Thoracic aorta endothelial cell (primary cell): ENCODE results near the gene GLDC. TPM values are rescaled to one million over a fixed set of nuclear protein-coding genes. Genes with fewer than 3 reads are reported as not detected.

Experiments used
- small RNA-seq: library from RNA; depleted of rRNA; stranded (forward); fragments of <200 nt; gene quantifications from one replicate; pipeline ENCODE3, GENCODE V24; 2012
- total RNA-seq: library from RNA; depleted of rRNA; stranded (reverse); fragments of >200 nt; gene quantifications from 2 replicates; pipeline ENCODE4 v1.2.3, GENCODE V29; 2012

Gene GLDC
- total RNA-seq = 17.4 and 22.8 TPM in 2 replicates

GRCh38 chr9:6645355-6646292 is at the start of gene GLDC:
Gene GLDC (minus strand): TSS chr9:6645729. CDS start chr9:6645499, 230 bp downstream.

Small RNA genes within 50 kb of the gene (small RNA-seq; reads per million reads assigned to genes)
- gene RN7SL123P (not detected), gene RN7SL25P (not detected)

Other genes starting within 250 kb of the GLDC start
- 168 and 174 TPM in 2 replicates for gene UHRF2, start 232.5 kb downstream of the GLDC start, total RNA-seq
- 25.4 and 31.9 TPM in 2 replicates for gene KDM4C, start 112.2 kb upstream of the GLDC start, total RNA-seq